Suprapubic skin (tissue), 4 donors: ENCODE results near the gene MAP2K2. TPM values are rescaled to one million over a fixed set of nuclear protein-coding genes. Genes with fewer than 3 reads are reported as not detected.

Source experiments
- DNase-seq, 2 donors: peaks; one replicate each; pipeline ENCODE4 v3.0.0-alpha.2; 2019; ENCODE audit warnings: low spot score in 2 of 2
- H3K27ac ChIP-seq: fragments of 200-600 bp; sonication (generic); one replicate; pipeline ENCODE4 v1.5.1; 2019
- H3K27me3 ChIP-seq: fragments of 200-600 bp; sonication (generic); one replicate; pipeline ENCODE4 v1.5.1; 2019
- H3K36me3 ChIP-seq: fragments of 200-600 bp; sonication (generic); one replicate; pipeline ENCODE4 v1.5.1; 2019
- H3K4me1 ChIP-seq: fragments of 200-600 bp; sonication (generic); one replicate; pipeline ENCODE4 v1.5.1; 2019
- H3K4me3 ChIP-seq: fragments of 200-600 bp; sonication (generic); one replicate; pipeline ENCODE4 v1.5.1; 2019; ENCODE audit warnings: mild to moderate bottlenecking
- H3K9me3 ChIP-seq: fragments of 200-600 bp; sonication (generic); one replicate; pipeline ENCODE4 v1.5.1; 2019
- EP300 ChIP-seq: sonication (generic); formaldehyde crosslinking; IDR thresholded peaks from one replicate; pipeline ENCODE4 v1.6.1; 2017; ENCODE audit warnings: antibody characterized with exemption
- POLR2A ChIP-seq, 2 donors: fragments of 450-650 bp; IDR thresholded peaks; one replicate each; pipeline ENCODE4 v1.6.1; 2017; ENCODE audit warnings: antibody characterized with exemption in 2 of 2, mild to moderate bottlenecking in 2 of 2, moderate library complexity in 2 of 2
- POLR2AphosphoS5 ChIP-seq, 3 donors: sonication (generic); formaldehyde crosslinking; IDR thresholded peaks; one replicate each; pipeline ENCODE4 v1.6.1; 2017; ENCODE audit warnings: antibody characterized with exemption in 3 of 3
- WGBS: methylation state at CpG from one replicate; pipeline ENCODE4 v1.1.5; 2018; 5-methylcytosine and 5-hydroxymethylcytosine counted together
- total RNA-seq, 4 donors: library from RNA; depleted of rRNA; stranded (reverse); fragments of >200 nt; gene quantifications; one replicate each; pipeline ENCODE4 v1.1.0, GENCODE V29; 2016
- TF ChIP-seq, protein P1 (sequence below), 2 donors: fragments of 200-600 bp in 1 of 2; fragments of 450-650 bp in 1 of 2; sonication (generic) in 1 of 2; IDR thresholded peaks; one replicate each; pipeline ENCODE4 v1.5.1; 2016 to 2019; ENCODE audit warnings: antibody characterized with exemption in 2 of 2, mild to moderate bottlenecking in 1 of 2, moderate library complexity in 1 of 2

Gene MAP2K2
- total RNA-seq, 4 donors from 2014 or later: 88.0 to 103 (median 95.0) TPM

DNA sequence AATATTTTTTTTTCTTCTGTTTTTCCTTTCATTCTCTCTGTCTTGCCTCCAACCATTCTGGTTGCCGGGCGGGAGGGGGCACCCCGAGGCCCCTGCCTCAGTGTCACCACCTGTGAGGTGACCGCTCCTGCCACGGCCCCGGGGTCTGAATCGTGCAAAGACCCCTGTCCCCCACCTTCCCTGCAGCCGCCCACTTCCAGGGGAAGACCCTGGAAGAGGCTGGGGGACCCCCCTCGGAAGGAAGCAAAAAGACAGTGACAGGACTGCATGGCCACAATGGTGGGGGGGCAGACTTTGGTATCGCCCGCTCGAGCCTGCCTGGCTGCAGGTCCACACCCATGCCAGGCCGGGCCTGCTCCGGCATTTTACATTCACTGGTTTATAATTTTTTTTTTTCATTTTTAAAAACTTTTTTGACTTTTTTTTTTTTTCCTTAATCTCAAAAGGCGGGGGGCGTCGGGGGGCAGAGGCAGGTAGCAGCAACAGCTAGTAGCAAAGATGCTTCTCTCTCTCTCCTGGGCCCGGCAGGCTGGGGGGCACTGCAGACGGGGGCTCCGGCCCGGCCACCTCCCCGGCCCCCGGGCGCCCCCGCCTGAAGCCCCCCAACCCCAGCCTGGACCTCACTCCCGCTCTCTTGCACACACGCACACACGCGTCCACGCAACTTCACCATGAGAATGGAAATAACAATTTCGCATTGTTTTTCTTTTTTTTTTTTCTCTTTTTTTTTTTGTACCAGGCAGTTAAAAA, 79.8 kb downstream of the MAP2K2 start:
- H3K27me3 ChIP-seq: no peaks in the 10 kb centered on the region
- H3K4me1 ChIP-seq: peaks cover 21% of the 10 kb centered on the region
- H3K27ac ChIP-seq: no peak overlapping the region
- TF ChIP-seq POLR2AphosphoS5 (IDR thresholded peaks at IDR 0.05): no peak
- no peak for TF ChIP-seq EP300
- TF ChIP-seq POLR2A (IDR thresholded peaks at IDR 0.05): no peak
- TF ChIP-seq, protein P1, sequence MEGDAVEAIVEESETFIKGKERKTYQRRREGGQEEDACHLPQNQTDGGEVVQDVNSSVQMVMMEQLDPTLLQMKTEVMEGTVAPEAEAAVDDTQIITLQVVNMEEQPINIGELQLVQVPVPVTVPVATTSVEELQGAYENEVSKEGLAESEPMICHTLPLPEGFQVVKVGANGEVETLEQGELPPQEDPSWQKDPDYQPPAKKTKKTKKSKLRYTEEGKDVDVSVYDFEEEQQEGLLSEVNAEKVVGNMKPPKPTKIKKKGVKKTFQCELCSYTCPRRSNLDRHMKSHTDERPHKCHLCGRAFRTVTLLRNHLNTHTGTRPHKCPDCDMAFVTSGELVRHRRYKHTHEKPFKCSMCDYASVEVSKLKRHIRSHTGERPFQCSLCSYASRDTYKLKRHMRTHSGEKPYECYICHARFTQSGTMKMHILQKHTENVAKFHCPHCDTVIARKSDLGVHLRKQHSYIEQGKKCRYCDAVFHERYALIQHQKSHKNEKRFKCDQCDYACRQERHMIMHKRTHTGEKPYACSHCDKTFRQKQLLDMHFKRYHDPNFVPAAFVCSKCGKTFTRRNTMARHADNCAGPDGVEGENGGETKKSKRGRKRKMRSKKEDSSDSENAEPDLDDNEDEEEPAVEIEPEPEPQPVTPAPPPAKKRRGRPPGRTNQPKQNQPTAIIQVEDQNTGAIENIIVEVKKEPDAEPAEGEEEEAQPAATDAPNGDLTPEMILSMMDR (IDR thresholded peaks at IDR 0.05): no peak
- 77% methylated on average over 31 of the region's 31 CpGs for WGBS
- no peak for DNase-seq
- no peak overlapping the region for H3K4me3 ChIP-seq
- no peaks in the 10 kb centered on the region for H3K9me3 ChIP-seq
- H3K36me3 ChIP-seq: peaks cover 52% of the 10 kb centered on the region

DNA sequence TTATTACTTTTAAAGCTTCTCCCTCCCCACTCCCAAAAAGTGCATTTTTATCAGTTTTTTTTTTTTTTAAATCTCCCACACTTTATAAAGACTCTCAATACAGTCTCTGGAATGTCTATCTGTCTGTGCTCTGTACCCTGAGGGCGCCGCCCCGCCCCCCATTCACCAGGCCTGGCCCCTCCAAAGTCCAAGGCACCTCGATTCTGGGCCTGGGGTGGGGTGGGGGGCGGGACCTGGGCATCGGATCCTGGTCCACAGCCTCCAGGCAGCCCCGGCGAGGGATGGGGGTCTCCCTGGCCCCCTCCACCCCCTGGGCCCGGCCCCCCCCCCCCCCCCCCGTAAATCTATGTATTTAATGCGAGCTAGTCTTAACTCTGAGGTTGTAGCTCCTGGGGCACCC, 80.5 kb downstream of the MAP2K2 start:
- Histone ChIP-seq H3K4me1 (peaks cover 17% of the 10 kb centered on the region), H3K27me3 (no peaks in the 10 kb centered on the region), H3K36me3 (peaks cover 54% of the 10 kb centered on the region), H3K9me3 (no peaks in the 10 kb centered on the region), H3K4me3 (no peak overlapping the region), H3K27ac (no peak overlapping the region)
- 56% methylated on average over 5 of the region's 11 CpGs for WGBS
- TF ChIP-seq EP300 (no peak), POLR2AphosphoS5 (IDR thresholded peaks at IDR 0.05) (no peak), POLR2A (IDR thresholded peaks at IDR 0.05) (no peak)
- TF ChIP-seq, protein P1 (IDR thresholded peaks at IDR 0.05): no peak
- no peak for DNase-seq

DNA sequence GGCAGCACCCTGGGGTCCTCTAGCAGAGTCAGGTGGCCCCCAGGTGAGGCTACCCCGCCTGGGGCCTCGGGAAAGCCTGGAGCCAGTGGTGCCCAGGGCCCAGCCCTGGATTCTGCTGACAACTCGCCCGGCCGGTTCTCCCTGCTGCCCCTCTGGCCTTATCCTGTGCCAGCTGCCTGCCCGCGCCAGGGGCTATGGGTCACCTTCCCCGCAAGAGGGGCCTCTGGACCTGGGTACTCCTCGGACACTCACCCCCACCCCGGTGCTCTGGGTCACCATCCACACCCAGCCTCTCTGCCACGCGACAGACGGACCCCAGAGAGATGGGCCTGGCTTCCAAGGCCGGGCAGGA, 81.2 kb downstream of the MAP2K2 start:
- H3K27ac ChIP-seq: peak overlapping the region; percentile 56
- 87% methylated on average over 3 of the region's 14 CpGs for WGBS
- TF ChIP-seq POLR2A (IDR thresholded peaks at IDR 0.05): no peak
- no peak for TF ChIP-seq POLR2AphosphoS5 (IDR thresholded peaks at IDR 0.05)
- TF ChIP-seq, protein P1 (IDR thresholded peaks at IDR 0.05): no peak
- TF ChIP-seq EP300: no peak
- no peak for DNase-seq
- no peaks in the 10 kb centered on the region for H3K27me3 ChIP-seq
- H3K4me3 ChIP-seq: no peak overlapping the region
- peaks cover 52% of the 10 kb centered on the region for H3K36me3 ChIP-seq
- H3K9me3 ChIP-seq: no peaks in the 10 kb centered on the region
- peaks cover 17% of the 10 kb centered on the region for H3K4me1 ChIP-seq

DNA sequence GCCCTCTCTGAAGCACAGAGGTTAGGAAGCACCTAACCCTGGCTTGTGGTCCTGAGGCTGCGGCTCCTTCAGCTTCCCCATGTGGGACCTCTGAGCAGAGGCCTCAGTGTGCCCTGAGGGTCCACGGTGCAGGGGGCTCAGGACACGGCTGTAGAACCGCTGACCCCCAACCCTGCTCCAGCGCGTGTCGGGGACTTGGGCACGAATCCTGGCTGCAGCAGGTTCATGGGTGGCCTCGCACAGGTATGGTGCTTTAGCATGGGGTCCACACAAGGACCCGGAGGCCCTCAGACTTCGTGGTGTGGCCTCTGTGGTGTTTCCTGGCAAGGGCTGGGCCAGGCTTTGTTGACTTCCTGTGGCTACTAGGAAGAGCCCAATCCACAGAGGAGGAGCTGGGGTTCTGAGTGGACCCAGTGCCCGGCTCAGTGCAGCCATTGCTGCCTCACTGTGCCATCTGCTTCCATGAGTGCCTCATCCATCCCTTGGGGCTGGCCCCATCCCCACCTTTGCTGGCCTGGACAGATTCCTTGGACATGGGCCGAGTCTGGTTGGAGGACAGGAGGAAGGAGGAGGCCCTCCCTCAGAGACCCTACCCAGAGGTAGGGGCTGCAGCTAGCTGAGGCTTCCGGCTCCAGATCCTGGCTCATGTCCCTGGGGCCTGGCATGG, 81.7 kb downstream of the MAP2K2 start:
- no peak for DNase-seq
- no peak overlapping the region for H3K4me3 ChIP-seq
- no peaks in the 10 kb centered on the region for H3K9me3 ChIP-seq
- peaks cover 52% of the 10 kb centered on the region for H3K36me3 ChIP-seq
- H3K27me3 ChIP-seq: no peaks in the 10 kb centered on the region
- peaks cover 17% of the 10 kb centered on the region for H3K4me1 ChIP-seq
- WGBS: 100% methylated on average over 1 of the region's 14 CpGs
- TF ChIP-seq POLR2A (IDR thresholded peaks at IDR 0.05) (no peak), POLR2AphosphoS5 (IDR thresholded peaks at IDR 0.05) (no peak), EP300 (no peak)
- TF ChIP-seq, protein P1 (IDR thresholded peaks at IDR 0.05): no peak
- peak overlapping the region; percentile 56 for H3K27ac ChIP-seq

Other genes with a start within 250 kb of the MAP2K2 start
- gene ATCAY, start 243.4 kb downstream of the MAP2K2 start, total RNA-seq: not detected
- gene NMRK2, start 191.1 kb downstream of the MAP2K2 start, total RNA-seq: not detected
- gene DAPK3, start 153.0 kb downstream of the MAP2K2 start, total RNA-seq: 10 to 100 TPM; 56.5 to 71.8 (median 61.7) TPM
- gene EEF2, start 138.7 kb downstream of the MAP2K2 start, total RNA-seq: 1,000 to 10,000 TPM; 1,423 to 2,137 (median 2,023) TPM
- 10 to 100 TPM; 17.1 to 28.7 (median 22.6) TPM for gene PIAS4, start 116.4 kb downstream of the MAP2K2 start, total RNA-seq
- 10 to 100 TPM; 60.3 to 94.2 (median 77.4) TPM for gene ZBTB7A, start 57.2 kb downstream of the MAP2K2 start, total RNA-seq
- gene CREB3L3, start 29.5 kb upstream of the MAP2K2 start, total RNA-seq: under 1 TPM in 1 of 4 donors, not detected in 3; 0.64 TPM
- gene SIRT6, start 58.4 kb upstream of the MAP2K2 start, total RNA-seq: 10 to 100 TPM; 28.1 to 45.7 (median 31.8) TPM
- gene ANKRD24, start 58.6 kb upstream of the MAP2K2 start, total RNA-seq: under 1 TPM; 0.44 to 0.87 (median 0.54) TPM
- under 1 TPM in 3 of 4 donors, not detected in 1; 0.57 to 0.89 (median 0.57) TPM for gene EBI3, start 105.4 kb upstream of the MAP2K2 start, total RNA-seq
- gene YJU2, start 123.0 kb upstream of the MAP2K2 start, total RNA-seq: 10 to 100 TPM; 23.3 to 34.3 (median 26.9) TPM
- not detected for gene SHD, start 155.1 kb upstream of the MAP2K2 start, total RNA-seq
- gene TMIGD2, start 178.3 kb upstream of the MAP2K2 start, total RNA-seq: not detected
- not detected for gene FSD1, start 180.5 kb upstream of the MAP2K2 start, total RNA-seq
- 10 to 100 TPM; 67.0 to 93.1 (median 87.2) TPM for gene STAP2, start 214.7 kb upstream of the MAP2K2 start, total RNA-seq
- 1 to 10 TPM; 6.5 to 9.5 (median 8.9) TPM for gene MPND, start 219.4 kb upstream of the MAP2K2 start, total RNA-seq